GM18868 (cell line): ENCODE measurements around the gene TPRX2.
"Not testable (repeated sequence)": the region's sequence is repeated elsewhere in the genome, so short reads cannot be mapped to it uniquely, and the experiment has no call there.

Experiments
- ATAC-seq: cut with Tn5 transposase; IDR thresholded peaks from one replicate; pipeline ENCODE4 v1.9.1; 2021; ENCODE audit warnings: mild to moderate bottlenecking, moderate library complexity; ENCODE audit not compliant: unreplicated experiment

TPRX2 gene

DNA sequence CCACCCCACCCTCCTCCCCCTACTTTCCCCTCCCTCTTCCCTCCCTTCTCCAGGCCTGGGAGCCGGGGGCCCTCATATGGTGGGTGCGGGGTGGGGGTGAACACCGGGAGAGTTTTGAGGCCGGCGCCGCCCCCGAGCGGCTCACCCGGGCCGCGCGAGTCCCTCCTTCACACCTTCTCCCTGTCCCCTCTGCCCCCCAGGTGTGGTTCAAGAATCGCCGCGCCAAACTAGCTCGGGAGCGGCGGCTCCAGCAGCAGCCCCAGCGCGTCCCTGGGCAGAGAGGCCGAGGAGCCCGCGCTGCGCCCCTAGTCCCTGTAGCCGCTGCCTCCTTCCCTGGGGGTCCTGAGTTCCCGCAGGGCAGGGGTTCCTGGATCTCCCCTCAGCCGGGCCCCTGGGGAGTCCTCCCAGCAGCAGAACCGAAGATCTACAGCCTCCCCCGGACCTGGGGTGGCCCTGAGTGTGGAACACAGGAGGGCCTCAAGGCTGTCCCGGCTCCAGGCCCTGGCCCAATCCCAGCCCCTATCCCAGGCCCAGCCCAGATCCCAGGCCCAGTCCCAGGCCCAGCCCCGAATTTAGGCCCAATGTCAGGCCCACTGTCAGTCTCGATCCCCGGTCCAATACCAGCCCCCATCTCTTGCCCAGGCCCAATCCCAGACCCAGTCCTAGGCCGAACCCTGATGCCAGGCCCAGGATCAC is 1.7 kb downstream of the TPRX2 start:
- no peak for ATAC-seq

DNA sequence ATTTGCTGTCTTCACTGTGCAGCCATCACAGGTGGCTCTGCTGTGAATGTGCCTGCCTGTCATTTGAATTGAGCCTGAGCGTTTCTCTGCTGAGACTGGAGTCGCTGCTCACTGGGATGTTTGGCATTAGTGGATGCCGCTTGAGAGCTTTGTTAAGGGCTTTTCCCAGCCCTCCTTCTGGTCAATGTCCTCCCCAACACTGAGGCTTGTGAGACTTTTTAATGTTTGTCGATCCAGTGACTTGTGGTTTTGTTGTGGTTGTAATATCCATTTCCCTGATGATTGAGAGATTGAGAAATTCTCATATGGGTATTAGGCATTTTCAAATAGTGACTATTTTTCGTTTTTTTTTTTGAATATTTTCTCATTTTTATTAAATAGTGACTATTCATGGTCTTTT is 2.6 kb downstream of the TPRX2 start:
- no peak for ATAC-seq

DNA sequence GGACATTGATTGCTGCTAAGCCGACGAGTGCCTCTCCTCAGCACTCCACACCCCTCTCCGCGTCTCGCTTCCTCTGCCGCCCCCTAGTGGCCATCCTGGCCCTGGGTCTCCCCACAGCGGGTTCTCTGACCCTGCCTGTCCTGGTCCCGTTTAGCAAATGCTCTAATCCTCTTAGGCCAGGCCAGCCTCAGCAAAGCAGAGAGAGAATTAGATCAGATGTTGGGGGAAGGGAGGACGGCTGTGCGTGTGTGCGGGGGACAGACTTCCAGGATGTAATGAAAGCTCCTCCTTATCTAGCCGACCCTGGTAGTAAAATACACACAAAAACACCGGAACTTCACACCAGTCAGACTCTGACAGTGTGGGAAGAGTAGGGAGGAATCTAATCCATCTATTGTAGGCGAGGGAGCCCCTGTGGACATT is 4.5 kb downstream of the TPRX2 start:
- ATAC-seq = no peak

DNA sequence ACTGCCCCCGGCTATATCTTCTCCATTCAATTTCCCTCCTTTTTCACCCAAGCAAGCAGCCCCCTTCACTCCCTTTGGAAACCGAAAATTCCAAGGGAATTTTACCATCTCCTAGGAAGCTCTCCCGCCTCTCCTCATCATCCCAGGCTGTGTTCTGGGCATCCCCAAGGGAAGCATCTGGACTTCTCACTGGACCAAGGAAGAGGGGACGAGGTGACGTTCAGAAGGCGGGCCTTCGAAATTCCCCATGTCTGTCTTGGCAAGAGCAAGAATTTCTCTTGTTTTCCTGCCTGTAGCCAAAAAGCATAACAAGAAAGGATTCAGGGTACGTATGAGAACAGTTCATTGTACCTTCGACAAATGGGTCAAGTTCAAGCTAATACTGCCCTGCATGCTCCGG is 6.1 kb downstream of the TPRX2 start:
- ATAC-seq = no peak

DNA sequence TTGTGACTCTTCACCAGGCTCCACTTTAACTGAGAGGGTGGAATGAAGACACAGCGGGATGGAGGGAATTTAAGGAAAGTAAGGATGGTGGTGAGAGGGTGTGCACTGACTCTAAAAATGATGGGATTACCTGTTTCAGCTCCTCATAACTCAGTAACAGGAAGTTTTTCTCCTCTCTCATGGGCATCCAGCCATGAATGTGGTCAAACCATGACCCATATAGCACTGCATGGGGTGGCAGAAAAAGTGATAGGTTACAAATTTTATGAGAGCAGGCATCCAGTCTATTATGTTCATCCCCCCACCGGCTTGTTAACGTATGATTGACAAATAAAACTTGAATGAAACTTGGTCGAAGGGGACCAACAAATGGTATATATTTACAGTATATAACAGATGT is 19.9 kb downstream of the TPRX2 start:
- ATAC-seq = no peak

DNA sequence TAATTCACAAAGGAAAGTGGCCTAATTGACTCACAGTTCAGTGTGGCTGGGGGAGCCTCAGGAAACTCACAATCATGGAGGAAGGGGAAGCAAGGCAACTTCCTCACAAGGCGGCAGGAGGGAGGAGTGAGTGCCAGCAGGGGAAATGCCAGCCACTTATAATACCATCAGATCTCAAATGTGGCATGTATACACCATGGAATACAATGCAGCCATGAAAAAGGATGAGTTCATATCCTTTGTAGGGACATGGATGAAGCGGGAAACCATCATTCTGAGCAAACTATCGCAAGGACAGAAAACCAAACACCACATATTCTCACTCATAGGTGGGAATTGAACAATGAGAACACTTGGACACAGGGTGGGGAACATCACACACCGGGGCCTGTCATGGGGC is 20.4 kb downstream of the TPRX2 start:
- ATAC-seq = not testable (repeated sequence)

DNA sequence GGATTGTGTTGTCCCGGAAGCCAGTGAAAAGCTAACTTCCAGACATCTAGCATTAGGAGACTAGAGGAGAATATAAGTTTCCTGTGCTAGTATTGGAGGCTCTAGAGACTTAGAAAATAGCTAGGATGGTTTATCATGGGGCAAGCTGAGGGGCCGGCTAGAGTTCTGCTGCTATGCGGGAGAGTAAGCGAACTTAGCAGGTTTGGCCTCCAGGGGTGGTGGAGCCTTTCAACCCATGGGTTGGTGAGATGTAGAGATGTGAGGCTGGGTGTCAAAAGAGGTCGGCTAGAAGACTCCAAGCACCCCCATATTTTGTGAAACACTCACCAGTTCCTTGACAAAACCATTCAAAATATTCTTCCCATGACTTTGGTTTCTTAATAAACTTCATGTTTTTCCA is 22.7 kb downstream of the TPRX2 start:
- ATAC-seq = no peak

DNA sequence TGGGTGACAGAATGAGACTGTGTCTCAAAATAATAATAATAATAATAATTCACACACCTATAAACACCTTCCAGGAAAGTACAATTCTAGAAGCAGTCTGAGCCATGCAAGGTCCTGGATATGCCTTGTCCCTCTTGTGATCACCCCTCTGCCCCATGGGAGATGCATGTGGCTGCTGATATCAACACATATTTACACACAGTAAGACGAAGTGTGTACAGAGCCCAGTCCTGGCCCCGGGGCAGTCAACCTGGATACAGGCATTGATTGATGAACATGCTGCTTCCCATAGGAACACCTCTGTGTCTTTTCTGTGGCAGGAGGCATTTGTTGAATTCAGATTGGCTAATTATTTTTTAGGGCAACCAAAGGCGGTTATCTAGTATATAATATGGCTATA is 23.9 kb downstream of the TPRX2 start:
- no peak for ATAC-seq

DNA sequence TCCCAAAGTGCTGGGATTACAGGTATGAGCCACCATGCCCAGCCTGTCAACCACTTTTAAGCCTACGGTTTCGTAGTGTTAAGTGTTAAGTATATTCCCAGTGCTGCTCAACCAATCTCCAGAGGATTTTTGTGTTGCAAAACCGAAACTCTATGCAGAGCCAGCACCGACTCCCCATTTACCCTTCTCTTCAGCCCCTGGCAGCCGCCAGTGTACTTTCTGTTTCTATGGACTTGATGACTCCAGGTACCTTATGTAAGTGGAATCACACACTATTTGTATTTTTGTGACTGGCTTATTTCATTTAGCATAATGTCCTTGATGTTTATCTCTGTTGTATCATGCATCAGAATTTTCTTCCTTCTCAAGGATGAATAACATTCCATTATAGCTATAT is 26.0 kb downstream of the TPRX2 start:
- ATAC-seq = no peak

DNA sequence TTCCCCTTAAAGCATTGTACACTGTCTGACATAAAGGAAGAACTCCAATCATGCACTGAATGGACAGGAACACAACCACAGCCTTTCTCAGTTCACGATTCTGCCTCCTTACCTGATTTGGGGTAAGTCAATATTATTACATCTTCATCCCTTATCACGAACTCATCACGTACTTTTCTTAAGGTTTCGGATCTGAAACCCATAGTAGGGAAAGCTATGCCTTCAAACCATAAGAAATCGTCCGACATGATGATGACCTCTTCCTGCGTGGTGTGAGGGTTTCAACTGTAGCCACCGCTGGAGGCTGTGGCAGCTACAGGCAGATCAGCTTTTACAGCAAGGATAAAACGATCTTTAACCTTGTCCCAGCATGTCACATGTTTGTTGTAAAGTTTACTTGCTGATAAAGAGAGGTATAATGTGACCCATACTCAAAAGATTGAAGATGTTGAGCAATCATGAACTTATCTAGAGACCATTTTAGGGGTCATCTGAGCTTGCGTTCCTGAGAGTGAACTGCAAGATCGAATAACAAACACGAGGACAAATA is 27.1 kb downstream of the TPRX2 start, which contains the start of gene SULT2A1:
Gene SULT2A1 (minus strand): TSS at position 306 of the 550 bp plus-strand sequence. CDS start 58 bp downstream, at position 248.
- ATAC-seq = no peak

DNA sequence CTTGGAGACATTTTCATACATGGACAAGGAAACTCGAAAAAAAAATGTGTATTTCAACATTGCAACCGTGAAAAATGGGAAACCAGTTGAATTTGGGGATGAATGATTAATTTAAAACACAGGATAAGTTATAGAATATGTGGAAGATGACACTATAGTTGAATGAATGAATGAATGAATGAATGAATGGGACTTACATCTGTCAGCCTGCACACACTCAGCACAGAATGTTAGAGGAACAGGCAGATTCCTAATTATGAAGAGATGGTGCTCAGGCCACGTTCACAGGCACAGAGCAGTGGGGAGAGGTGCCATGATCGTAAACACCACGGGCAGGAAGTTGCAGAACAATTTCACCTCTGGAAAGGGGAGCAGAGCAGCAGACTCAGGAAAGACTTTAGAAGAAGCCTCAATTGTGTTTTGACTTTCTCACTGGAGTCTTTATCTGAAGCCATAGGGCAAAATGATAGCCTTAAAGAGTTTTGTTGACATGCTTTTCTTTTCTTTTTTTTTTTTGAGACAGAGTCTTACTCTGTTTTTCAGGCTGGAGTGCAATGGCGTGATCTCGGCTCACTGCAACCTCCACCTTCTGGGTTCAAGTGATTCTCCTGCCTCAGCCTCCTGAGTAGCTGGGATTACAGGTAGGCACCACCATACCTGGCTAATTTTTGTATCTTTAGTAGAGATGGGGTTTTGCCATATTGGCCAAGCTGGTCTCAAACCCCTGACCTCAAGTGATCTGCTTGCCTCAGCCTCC is 32.0 kb downstream of the TPRX2 start:
- ATAC-seq = no peak

DNA sequence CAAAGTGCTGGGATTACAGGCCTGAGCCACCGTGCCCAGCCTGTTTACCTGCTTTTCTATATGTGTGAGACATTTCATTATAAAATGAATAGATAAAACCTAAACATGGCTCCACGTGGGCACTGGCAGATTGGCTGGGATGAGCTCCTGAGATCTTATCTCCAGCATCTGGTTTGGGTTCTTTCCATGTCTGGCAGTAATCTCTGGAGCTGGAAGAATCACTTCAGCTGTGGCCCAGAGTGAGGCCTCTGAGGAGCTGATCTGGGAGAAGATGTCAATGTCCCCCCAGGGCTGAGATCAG is 32.5 kb downstream of the TPRX2 start:
- ATAC-seq = no peak

DNA sequence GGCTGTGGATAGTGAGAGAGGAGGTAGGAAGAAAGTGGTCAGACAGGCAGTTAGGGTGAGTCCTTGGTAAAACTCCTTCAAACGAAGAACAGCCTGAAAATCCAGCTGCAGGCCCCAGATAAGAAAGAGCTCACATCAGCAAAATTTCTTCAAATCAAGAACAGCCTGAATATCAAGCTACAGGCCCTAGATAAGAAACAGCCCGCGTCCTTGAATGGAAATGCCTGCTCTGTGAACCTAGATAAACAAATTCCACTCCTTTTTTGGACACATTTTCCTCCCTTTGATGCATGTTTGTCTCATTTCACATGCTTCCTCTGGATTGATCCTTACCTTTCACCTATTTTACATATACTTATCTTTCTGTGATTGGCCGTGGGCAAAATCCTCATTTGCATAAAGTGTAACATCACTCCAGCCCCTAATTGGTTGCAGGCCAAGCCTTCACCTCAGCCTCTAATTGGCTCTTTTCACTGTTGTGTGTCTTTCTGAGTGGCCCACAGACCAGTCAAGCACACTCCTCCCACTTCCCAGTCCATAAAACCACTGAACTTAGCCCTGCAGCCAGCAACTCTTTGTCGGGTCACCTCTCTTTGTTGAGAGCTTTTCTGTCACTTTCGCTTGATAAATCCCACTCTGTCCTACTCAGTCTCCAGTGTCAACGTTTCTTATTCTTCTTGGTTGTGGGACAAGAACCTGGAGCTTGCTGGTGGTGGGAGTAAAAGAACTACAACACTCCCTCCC is 33.1 kb downstream of the TPRX2 start:
- no peak for ATAC-seq

DNA sequence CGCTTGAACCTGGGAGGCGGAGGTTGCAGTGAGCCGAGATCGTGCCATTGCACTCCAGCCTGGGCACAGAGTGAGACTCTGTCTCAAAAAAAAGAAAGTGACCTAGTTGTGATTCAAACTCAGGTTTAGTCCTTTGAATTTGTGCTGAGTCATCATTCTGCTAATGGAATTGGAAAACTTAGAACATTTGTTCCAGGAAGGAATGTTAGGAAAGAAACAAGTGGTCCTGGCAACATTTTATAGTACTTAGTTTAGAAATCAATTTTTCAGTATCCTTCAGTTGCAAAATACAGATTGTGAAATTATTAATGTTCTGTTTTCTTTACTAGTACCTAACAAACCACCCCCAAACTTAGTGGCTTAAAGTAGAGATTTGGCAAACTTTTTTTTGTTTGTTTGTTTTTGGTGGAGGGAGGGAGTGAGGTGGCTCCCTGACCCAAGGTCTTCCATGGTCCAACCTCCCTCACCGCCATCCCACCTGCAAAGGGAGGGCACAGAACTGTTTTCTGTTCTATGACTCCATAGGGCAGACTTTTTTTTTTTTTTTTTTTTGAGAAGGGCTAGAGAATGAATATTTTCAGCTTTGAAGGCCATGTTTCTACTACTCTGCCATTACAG is 36.2 kb downstream of the TPRX2 start:
- ATAC-seq = no peak

DNA sequence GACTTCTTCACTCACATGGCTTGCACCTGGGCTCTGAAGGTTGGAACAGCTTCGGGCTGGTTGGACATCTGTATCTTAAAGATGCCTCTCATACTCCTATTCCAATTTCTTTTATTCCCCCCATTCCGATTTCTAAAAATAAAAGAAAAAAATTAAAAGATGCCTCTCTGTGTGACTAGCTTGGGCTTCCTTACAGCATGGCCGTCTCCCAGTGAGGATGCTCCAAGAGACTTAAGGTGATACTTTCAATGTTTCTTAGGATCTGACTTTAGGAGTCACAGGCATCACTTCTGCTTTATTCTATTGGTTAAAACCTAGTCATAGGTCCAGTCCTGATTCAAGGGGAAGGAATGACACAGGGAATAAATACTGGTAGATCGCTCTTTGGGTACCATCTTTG is 37.0 kb downstream of the TPRX2 start:
- ATAC-seq = no peak

DNA sequence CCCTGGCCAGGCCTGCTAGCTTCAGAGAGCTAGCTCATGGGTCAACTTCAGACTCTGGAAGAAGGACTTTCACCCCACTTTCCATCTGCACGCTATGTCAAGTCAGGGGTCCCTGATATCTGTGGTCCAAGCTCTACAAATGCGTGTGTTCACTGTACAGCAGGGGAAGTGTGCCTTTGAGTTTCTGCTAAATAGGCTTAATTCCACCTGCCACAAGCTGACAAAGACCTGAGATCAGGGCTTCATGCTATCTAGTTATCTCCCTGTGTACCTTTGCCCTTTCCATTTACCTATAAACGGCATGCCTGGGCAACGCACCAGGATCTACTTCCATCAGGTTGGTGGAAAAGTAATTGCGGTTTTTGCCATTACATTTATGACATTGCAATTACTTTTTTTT is 37.7 kb downstream of the TPRX2 start:
- ATAC-seq = no peak

DNA sequence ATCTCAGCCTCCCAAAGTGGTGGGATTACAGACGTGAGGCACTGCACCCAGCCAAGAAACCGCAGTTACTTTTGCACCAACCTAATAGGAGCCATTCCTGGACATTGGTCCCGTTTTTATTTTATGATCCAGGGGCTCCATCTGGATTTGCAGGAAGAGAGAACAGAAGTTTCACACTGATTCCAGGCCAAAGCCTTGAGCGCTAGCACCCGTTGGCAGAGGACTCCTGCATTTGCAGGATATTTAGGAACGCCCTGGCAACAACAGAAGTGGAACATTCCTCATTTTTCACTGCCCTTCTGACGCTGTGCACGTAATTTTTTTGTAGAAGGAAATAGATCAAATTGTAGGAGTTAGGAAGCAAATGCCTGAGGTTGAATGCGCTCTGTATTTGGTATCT is 38.8 kb downstream of the TPRX2 start:
- ATAC-seq = no peak

DNA sequence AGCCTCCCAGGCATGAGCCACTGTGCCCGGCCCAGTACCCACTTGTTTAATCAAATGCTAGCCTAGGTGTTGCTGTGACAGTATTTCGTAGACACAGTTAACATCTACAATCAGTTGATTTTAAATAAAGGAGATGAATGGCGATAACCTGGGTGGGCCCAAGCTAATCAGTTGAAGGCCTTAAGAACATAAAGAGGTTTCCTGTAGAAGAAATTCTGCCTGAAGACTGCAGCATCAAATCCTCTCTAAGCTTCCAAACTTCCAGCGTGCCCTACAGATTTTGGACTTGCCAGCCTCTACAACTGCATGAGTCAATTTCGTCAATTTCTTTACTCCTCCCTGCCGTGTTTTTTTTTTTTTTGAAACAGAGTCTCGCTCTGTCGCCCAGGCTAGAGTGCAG is 40.3 kb downstream of the TPRX2 start:
- no peak for ATAC-seq

DNA sequence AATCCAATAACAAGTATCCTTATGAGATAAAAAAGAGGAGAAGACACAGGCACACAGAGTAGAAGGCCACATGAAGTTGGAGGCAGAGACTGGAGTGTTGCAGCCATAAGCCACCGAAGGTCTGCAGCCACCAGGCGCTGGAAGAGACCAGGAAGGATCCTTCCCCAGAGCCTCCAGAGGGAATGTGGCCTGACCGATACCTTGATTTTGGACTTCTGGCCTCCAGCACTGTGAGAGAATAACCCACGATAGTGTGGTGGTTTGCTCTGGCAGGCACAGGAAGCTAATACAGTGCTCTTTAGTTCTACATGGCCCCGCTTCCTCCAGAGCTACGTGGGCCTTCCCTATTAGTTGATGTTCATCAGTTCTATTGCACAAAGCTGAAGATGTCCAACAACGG is 42.3 kb downstream of the TPRX2 start:
- ATAC-seq = no peak

DNA sequence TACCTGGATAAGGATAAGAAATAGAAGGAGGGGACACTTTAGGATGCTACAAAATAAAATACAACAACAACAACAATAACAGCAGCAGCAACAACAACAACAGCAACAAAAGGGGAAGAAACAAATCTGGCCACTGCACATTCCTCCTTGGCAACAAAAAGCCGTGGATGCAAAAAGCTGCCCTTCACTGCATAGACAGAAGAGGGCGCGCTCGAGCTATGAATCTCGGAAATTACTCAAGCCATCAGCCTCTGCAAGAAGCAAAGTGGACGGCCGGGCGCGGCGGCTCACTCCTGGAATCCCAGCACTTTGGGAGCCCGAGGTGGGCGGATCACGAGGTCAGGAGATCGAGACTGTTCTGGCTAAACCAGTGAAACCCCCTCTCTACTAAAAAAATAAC is 50.3 kb downstream of the TPRX2 start:
- not testable (repeated sequence) for ATAC-seq

DNA sequence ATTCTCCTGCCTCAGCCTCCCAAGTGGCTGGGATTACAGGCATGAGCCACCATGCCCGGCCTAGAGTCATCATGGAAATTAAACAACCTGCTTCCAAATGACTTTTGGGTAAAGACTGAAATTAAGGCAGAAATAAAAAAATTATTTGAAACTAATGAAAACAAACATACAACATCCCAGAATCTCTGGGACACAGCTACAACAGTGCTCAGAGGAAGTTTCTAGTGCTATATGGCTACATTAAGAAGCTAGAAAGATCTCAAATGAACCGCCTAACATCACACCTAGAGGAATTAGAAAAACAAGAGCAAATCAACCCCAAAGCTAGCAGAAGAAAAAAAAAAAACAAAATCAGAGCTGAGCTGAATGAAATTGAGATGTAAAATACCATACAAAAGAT is 51.2 kb downstream of the TPRX2 start:
- ATAC-seq = not testable (repeated sequence)
